GM18907 (cell line): ENCODE results near the gene WDR37.
A peak's percentile ranks its signal among the peaks of the same experiment; 100 is the strongest.
"Not testable (repeated sequence)": the region's sequence is repeated elsewhere in the genome, so short reads cannot be mapped to it uniquely, and the experiment has no call there.

Experiments
- ATAC-seq: cut with Tn5 transposase; IDR thresholded peaks from one replicate; pipeline ENCODE4 v1.9.1; 2021; ENCODE audit warnings: mild to moderate bottlenecking, moderate library complexity; ENCODE audit not compliant: unreplicated experiment

The WDR37 gene

GRCh38 chr10:1040133-1040532 lies 16.1 kb upstream of the WDR37 start:
- ATAC-seq: no peak

GRCh38 chr10:1041514-1041913 lies 14.7 kb upstream of the WDR37 start:
- no peak for ATAC-seq

GRCh38 chr10:1043532-1043995 lies 12.6 kb upstream of the WDR37 start:
- peak; percentile 71 for ATAC-seq

- ATAC-seq: no peak
Observed at GRCh38 chr10:1044146-1044545, 12.0 kb upstream of the WDR37 start.

GRCh38 chr10:1044964-1045363 lies 11.2 kb upstream of the WDR37 start:
- no peak for ATAC-seq

GRCh38 chr10:1045415-1045814 lies 10.8 kb upstream of the WDR37 start:
- ATAC-seq: no peak

GRCh38 chr10:1047937-1048336 lies 8.2 kb upstream of the WDR37 start:
- no peak for ATAC-seq

- peak; percentile 0 for ATAC-seq
Observed at GRCh38 chr10:1048349-1048731, 7.8 kb upstream of the WDR37 start.

GRCh38 chr10:1048732-1049424 lies 7.3 kb upstream of the WDR37 start, which contains the start of gene IDI1:
Gene IDI1 (minus strand): TSS chr10:1049119. CDS start chr10:1049003, 116 bp downstream.
- peak; percentile 88 for ATAC-seq

GRCh38 chr10:1049425-1049958 lies 6.7 kb upstream of the WDR37 start:
- ATAC-seq: no peak

- ATAC-seq: no peak
Observed at GRCh38 chr10:1050145-1050544, 6.0 kb upstream of the WDR37 start.

GRCh38 chr10:1050554-1050953 lies 5.6 kb upstream of the WDR37 start:
- no peak for ATAC-seq

GRCh38 chr10:1054684-1055083 lies 1.5 kb upstream of the WDR37 start:
- ATAC-seq: no peak

GRCh38 chr10:1057106-1057657 lies 997 bp downstream of the WDR37 start:
- no peak for ATAC-seq

- no peak for ATAC-seq
Observed at GRCh38 chr10:1058017-1058416, 1.8 kb downstream of the WDR37 start.

GRCh38 chr10:1059902-1060301 lies 3.7 kb downstream of the WDR37 start:
- no peak for ATAC-seq

GRCh38 chr10:1061930-1062774 lies 6.0 kb downstream of the WDR37 start:
- no peak for ATAC-seq

- no peak for ATAC-seq
Observed at GRCh38 chr10:1063232-1063865, 7.2 kb downstream of the WDR37 start.

GRCh38 chr10:1064964-1065247 lies 8.7 kb downstream of the WDR37 start:
- no peak for ATAC-seq

- ATAC-seq: not testable (repeated sequence)
Observed at GRCh38 chr10:1066734-1067133, 10.5 kb downstream of the WDR37 start.
